Stimulated activated CD4-positive, alpha-beta T cell treated with anti-CD3 and anti-CD28 coated beads, Interleukin-1b, Interleukin-23, amount 100 ng/mL, for 24 hours (primary cell): ENCODE results near the gene CLDN14.

ENCODE experiments used
- DNase-seq, 4 experiments: peaks; one replicate each; pipeline ENCODE4 v3.0.0-alpha.2; 2020; ENCODE audit warnings: low read depth in 4 of 4, low spot score in 1 of 4

CLDN14 gene

DNA sequence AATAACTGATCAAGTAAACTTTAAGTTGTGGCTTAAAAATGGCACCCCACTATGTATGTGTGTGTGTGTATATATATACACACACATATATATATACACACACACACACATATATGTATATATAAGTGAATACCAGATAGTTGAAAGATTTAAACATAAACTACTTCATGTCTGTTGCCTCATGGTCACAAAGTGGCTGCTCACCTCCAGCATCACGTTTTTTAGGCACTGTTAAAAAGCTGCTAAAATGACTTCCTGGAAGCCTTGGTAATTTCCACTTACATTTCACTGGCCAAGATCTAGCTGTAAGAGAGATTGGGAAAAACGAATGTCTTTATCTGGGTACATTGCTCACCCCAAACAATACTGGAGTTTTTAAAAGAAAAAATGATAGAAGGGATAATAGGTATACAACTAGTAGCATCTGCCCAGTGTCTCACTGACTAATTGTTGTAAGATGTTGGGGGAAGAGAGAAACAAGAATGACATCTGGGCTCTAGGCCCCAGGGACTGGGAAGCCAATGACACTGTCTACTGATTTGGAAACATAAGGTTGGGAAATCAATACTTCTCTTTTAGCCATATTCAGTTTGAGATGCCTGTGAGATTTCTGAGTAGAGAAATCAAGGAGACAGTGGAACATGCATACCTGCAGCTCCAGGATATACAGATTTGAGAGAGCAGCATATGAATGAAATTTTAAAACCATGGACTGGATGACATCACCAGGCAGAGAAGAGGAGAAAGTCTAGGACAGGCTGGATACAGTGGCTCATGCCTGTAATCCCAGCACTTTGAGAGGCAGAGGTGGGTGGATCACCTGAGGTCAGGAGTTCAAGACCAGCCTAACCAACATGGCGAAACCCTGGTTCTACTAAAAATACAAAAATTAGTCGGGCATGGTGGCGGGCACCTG, 42.8 kb downstream of the CLDN14 start:
- DNase-seq: no peak

DNA sequence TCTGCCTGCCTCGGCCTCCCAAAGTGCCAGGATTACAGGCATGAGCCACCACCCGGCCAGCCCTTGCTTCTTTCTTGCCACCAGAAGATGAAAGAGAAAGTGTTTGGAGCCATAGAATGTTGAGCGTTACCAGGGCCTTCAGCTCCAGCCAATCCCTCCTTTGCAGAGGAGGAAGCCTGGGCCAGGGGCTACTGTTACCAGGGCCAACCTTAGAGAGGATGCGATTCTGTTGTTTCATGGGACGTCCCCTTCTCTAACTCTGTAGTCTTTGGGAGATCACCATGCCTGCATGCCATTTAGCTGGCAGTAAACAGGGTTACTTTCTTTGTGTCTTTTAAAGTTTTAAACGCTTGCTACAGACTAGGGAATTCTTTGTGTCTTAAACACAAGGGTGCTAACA, 45.8 kb downstream of the CLDN14 start:
- no peak for DNase-seq

DNA sequence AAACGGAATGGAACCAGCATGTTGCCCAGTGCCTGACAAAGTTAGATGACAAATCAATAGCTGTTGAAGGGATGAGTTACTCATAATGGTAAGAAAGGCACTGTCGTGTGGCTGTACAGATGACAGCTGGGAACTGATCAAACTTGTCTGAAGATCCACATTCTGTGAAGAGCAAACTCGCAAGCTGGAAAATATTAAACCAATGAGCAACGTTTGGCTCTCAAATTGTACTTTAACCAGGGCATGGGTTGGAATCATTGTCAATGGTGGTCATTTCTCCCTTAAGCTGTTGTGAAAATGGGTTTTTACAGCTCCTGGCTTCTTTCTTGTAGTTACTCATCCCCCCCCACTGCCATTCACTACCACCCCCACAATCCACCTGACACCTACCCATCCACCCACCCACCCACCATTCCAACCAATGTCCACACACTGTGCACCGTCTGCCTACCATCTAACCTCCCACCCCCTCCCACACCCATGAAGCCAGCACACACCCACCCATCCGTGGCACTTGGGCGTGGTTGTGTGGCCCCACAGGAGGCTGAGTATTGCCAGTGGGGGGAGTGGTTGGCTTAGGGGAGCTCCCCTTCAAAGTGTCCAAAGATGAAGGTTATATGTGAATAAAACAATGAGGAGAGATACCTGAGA, 46.7 kb downstream of the CLDN14 start:
- DNase-seq: no peak

DNA sequence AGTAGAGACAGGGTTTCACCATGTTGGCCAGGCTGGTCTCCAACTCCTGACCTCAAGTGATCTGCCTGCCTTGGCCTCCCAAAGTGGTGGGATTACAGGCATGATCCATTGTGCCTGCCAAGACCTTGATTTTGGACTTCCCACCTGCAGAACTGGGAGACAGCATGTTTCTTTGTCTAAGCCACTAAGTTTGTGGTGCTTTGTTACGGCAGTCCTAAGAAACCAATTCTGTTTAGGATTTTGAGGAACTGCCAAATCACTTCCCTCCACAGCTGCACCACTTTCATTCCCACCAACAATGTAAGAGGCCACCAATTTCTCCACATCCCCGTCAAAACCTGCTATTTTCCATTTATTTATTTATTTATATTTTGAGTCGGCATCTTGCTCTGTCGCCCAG, 48.7 kb downstream of the CLDN14 start:
- no peak for DNase-seq

DNA sequence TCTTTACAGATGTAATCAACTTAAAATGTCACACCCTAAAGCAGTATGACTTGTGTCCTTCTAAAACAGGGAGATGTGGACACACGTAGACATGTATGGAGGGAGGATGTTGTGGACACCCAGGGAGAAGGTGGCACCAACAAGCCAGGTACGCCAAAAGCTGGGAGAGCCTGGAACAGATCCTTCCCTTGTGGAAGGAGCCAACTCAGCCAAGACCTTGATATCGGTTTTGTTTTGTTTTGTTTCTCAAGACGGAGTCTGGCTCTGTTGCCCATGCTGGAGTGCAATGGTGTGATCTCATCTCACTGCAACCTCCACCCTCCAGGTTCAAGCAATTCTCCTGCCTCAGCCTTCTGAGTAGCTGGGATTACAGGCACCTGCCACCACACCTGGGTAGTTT, 49.1 kb downstream of the CLDN14 start:
- no peak for DNase-seq

DNA sequence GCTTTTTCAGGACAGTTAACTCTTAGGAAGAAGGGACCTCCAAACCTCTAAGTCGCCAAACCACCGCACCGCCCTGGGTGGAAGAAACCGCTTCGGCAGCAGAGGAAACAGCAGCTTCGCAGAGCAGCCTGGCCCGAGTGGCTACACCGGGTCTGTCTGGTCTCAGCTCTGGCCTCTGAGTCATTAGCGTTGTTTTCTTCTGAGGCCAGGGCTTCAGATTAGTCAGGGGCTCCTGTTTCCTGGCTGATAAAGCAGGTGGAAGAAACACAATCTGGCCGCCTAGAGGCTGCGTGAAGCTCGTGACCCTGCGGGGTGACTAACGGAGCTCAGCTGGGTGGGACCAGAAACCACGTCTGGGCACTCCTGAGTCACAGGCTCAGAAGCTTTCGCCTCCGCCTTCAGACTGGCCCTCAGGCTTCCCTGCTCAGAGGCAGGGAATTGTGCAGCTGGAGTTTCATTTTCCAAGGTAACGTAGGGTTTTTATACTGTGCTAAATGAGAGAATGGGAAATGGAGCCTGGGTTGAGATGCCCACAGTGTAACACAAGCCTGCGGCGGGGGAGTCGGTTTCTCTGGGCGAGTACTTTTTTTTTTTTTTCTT, 49.9 kb downstream of the CLDN14 start:
- DNase-seq: peak; percentile 9 to 70 (median 28)

DNA sequence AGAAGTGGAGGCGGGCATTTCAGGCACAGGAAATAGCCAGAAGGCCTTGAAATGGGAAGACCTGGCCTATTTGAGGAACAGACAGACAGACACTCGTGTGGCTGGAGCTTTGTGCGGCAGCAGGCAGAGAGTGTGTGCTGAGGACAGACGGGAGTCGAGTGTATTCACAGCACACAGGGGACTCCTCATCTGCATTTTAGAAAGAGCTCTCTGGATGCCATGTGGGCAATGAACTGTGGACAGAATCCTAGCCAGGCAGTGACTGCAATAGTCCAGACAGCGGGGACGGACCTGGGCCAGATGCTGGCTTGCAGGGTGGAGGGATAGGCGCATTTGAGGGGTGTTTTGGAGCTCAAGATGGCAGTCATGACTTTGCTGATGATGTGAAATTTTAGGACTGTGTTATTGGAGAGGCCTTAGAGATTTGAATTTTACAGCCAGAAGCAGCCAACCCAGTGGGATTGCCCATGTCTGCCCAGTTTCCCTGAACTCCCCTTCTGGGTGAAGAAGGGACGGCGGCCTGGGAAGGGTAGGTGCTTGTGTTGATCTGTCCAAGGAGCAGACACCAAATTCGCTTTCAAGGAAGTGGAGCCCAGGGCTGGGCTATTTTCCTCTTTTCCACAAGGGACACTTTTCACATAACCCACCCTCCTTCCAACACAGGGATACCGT, 51.0 kb downstream of the CLDN14 start:
- no peak for DNase-seq

DNA sequence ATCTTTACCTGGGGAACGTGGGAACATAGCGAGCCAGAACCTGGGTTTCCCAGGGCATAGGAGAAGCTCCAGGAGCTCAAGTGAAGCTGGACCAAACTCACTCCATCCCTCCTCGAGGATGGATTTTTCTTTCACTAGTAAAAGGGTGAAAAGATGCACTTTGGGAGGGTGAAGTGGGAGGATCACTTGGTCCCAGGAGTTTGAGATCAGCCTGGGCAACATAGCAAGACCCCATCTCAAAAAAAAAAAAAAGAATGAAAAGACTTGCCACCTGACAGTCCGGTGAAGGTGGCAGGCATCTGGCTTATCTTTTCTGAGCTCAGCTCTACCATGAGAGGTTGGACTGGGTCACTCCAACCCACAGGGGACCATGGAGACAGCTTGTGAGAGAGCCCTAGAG, 52.4 kb downstream of the CLDN14 start:
- DNase-seq: no peak

DNA sequence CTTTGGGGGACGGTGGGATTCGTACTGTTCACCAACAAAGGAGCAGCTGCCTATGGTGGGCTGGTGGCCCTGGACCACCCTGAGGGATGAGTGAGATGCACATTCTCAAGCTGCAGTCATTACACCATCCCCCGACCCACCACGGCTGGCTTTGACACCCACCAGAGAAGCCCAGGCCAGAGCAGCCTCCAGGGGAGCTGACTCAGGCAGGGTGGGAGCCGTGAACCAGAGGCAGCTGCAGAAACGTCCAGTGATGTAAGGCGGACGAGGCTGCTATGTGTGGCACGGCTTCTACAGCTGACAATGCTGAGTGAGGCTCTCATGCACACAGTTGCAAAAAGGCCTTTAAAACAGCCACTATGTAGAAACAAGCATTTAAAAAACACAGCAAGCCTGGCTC, 54.6 kb downstream of the CLDN14 start:
- DNase-seq: no peak

DNA sequence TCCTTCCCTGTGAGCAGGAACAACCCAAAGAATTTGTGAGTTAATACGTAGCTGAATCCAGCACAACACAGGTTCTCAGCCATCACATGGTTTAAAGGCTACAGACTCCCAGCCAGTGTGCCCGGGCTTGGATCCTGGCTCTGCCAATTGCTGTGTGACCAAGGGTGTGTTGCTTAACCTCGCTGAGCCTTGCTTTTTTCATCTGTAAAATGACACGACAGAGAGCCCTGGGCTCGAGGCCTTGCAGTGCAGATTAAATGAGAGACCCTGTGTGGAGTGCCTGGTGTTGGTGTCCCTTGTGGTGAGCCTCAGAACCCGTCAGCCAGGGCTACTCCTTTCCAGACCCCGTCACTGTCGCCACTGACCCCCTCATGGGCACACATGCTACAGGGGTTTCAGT, 55.3 kb downstream of the CLDN14 start:
- no peak for DNase-seq

DNA sequence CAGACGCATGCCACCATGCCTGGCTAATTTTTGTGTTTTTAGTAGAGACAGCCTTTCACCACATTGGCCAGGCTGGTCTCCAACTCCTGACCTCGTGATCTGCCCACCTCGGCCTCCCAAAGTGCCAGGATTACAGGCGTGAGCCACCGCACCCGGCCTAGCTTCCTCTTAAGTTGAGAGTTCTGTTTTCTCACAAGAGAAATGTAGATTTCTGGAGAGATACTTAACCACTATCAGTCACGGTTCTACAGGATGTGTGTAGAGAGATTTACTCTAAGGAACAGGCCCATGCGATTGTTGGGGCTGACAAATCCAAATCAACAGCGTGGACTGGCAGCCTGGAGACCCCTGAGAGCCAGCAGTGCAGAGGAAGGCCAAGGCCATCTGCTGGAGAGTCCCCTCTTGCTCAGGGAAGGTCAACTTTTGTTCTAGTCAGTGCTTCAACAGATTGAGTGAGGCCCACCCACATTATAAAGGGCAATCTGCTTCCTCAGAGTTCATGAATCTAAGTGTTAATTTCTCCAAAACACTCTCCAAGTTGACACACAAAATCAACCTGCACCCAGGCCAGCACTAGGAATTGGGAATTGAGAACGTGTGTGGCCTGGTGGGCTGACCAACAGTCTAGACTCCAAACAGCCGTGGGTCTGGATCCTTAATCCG, 56.0 kb downstream of the CLDN14 start:
- no peak for DNase-seq

DNA sequence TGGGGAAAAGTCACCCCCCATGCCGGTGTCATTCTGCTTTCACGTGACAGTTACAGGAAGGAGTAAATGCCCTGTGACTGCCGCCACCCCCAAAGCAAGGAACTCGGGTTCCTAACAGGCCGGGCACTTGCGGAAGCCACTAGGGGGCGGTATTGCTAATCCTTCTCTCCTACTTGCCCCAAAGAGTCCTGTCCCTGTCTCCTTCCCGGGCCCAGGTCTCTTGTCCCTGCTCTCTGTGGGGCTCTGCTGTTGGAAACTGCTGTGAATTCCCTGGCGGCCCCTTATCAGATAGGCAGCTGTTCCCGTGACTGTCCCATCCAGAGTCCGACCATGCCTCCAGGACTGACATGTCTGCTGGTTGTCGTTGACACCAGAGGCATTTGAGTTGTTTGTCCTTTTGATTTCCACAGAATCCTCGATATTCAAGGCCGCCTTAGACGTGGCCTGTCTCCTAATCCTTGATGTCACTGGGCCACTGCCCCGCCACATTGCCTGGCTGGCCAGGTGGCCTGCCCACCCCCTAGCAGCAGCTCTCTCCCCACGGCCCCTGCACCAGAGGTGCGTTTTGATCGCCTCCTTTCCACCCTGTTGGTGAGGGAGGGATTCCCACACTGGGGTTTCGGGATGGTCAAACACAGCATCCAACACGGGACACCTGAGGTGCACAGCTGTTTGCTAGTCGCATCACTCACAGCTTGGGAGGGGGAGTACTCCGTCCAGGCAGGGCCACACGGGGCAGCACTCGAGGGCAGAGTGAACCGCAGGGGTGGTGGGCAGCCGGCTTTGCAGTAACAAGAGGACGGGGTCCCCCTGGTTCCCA, 57.4 kb downstream of the CLDN14 start:
- peak in 1 of 4 experiments; percentile 34 for DNase-seq

DNA sequence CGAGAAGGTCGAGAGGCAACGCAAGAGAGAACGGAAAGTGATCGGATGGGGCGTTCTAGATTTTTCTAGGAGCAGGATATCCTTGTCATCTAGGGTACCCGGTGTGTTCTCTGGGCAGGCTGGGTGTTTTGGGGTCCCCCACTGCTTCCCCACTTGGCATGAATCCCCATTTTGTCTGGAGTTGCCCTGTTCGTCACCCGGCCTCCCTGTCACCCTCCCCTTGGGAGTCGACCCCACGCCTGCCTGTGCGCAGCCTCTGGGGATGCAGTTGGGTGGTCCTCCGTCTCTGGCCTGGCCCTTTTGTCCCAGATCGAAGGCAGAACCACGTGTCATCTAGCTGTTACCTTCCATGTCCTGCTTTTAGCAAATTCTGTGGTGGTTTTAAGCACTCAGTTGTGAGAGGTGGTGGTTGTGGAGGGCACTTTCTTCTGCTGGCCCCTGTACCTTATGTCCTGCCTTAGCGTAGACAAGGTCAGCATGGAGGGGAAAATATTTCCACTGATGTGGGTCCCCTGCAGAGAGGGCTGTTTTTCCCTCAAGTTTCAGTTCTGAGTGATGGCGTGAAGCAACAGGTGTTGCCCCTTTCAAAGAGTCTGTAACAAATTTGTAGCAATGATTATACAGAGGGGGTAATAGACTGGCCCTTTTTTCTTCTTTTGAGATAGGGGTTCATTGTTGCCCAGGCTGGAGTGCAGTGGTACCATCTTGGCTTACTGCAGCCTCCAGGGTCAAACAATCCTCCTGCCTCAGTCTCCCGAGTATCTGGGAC, 59.2 kb downstream of the CLDN14 start:
- no peak for DNase-seq

DNA sequence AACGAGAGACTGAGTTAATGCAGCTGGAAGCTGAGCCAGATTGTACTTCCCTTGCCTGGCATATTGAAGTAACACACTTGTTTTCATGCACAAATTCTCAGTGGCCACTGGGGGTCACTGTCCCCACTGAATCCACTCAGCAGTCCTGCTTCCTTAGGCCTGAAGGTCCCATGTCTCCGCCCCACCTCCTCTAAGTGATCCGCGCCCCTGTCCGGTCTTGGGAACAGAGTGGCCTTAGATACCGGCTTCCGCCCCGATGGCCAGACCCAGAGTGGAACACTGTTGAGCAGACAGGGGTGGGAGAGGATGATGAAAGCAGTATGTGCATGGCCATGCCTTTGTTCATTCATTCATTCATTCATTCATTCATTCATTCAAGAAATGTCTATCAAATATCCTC, 59.9 kb downstream of the CLDN14 start:
- DNase-seq: peak in 1 of 4 experiments; percentile 23

DNA sequence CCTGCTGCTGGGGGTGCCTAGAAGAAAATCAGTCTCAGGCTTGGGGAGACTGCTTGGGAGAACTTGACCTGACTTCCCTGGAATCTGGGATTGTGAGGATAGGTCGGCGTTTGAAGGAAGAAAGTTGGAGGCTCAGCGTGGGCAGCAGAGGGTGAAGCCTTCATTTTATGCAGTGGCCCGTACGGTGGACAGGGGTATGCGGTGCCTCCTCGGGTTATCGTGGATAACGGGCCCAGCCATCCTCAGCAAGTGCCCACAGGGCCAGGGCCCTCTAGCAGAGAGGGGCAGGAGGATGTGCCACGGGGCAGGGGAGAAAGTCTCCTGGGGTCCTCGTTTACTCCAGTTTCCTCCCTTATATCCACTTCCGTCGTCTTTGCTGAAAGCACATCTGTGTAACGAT, 60.7 kb downstream of the CLDN14 start:
- no peak for DNase-seq

DNA sequence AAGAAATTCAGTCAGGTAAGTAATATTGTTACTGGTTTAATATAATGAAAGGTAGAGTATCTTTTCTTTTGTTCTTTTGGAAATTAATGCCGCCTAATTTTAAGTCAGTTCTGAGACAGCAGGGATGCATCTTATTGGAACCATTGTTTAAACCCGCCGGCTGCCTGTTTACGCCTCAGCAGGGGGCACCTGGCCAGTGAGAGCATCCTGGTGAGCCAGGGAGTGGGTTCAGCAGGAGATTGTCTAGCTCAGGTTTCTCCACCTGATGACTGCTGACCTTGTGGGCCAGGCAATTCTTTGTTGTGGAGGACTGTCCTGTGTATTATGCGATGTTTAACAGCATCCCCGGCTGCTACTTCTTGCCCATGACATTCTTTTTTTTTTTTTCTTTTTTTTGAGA, 64.5 kb downstream of the CLDN14 start:
- DNase-seq: no peak

DNA sequence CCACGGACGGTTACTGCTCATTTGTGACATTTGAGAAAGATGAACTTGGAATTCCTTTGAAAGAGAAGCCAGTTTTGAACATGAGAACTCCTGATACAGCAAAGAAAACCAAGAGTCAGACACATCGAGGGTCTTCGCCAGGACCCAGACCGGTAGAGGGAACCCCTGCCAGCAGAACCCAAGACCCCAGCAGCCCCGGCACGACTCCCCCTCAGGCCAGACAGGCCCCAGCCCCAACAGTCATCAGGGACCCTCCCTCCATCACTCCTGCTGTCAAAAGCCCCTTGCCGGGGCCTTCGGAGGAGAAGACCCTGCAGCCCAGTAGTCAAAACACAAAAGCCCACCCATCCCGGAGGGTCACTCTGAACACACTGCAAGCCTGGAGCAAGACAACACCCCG, 67.0 kb downstream of the CLDN14 start:
- no peak for DNase-seq

DNA sequence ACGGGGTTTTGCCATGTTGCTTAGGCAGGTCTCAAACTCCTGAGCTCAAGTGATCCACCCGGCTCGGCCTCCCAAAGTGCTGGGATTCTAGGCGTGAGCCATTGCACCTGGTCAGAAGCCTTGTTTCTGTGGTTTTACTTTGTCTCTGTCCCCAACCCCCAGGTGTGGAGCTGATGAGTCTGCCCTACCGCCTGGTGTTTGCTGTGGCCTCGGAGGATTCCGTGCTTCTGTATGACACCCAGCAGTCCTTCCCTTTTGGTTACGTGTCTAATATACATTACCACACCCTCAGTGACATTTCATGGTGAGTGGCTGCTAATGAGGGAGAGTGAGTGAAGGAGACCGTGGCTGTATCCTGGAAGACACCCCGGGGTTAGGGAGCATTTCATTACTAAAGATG, 68.6 kb downstream of the CLDN14 start:
- DNase-seq: no peak
